SK-N-SH treated with all-trans-retinoic acid at 6 μM for 48 hours (cell line): Measurements from ENCODE around the gene RPP30.
"Not testable (repeated sequence)": the region's sequence is repeated elsewhere in the genome, so short reads cannot be mapped to it uniquely, and the experiment has no call there.

ENCODE experiments used
- ATAC-seq: fragments of 200-7000 bp; cut with Tn5 transposase; 3 replicates; pipeline ENCODE4 v1.9.1; 2020; ENCODE audit warnings: mild to moderate bottlenecking, moderate library complexity
- ARNTL ChIP-seq: fragments of 450-650 bp; formaldehyde crosslinking; IDR thresholded peaks from 2 replicates; pipeline ENCODE4 v1.5.0; 2020; ENCODE audit warnings: low read depth, mild to moderate bottlenecking, moderate library complexity, borderline replicate concordance
- BACH2 ChIP-seq: fragments of 250-450 bp; sonication (Bioruptor Pico); IDR thresholded peaks from 2 replicates; pipeline ENCODE4 v1.9.0; 2021; ENCODE audit warnings: mild to moderate bottlenecking, borderline replicate concordance
- CSDC2 ChIP-seq: fragments of 250-450 bp; sonication (Bioruptor Pico); IDR thresholded peaks from 2 replicates; pipeline ENCODE4 v1.5.0; 2020; ENCODE audit warnings: mild to moderate bottlenecking, moderate library complexity
- ESRRG ChIP-seq: fragments of 250-450 bp; sonication (Bioruptor Pico); IDR thresholded peaks from 2 replicates; pipeline ENCODE4 v1.6.1; 2021; ENCODE audit warnings: mild to moderate bottlenecking
- GLIS3 ChIP-seq: fragments of 250-450 bp; sonication (Bioruptor Pico); IDR thresholded peaks from 2 replicates; pipeline ENCODE4 v1.5.0; 2020; ENCODE audit warnings: mild to moderate bottlenecking, moderate library complexity
- OSR1 ChIP-seq: fragments of 250-450 bp; sonication (Bioruptor Pico); IDR thresholded peaks from 2 replicates; pipeline ENCODE4 v1.8.0; 2022; ENCODE audit warnings: moderate library complexity, mild to moderate bottlenecking, inconsistent platforms
- PATZ1 ChIP-seq: fragments of 250-450 bp; sonication (Bioruptor Pico); IDR thresholded peaks from 2 replicates; pipeline ENCODE4 v1.8.0; 2020; ENCODE audit warnings: mild to moderate bottlenecking, moderate library complexity, borderline replicate concordance
- POU6F1 ChIP-seq: fragments of 250-450 bp; sonication (Bioruptor Pico); IDR thresholded peaks from 2 replicates; pipeline ENCODE4 v1.8.0; 2021; ENCODE audit warnings: low read depth, mild to moderate bottlenecking, moderate library complexity, borderline replicate concordance
- RARB ChIP-seq: fragments of 250-450 bp; sonication (Bioruptor Pico); IDR thresholded peaks from 2 replicates; pipeline ENCODE4 v1.8.0; 2021; ENCODE audit warnings: mild to moderate bottlenecking, moderate library complexity
- TCF4 ChIP-seq: fragments of 250-450 bp; sonication (Bioruptor Pico); IDR thresholded peaks from 2 replicates; pipeline ENCODE4 v1.8.0; 2021; ENCODE audit warnings: mild to moderate bottlenecking, moderate library complexity, borderline replicate concordance
- TOX ChIP-seq: fragments of 250-450 bp; sonication (Bioruptor Pico); IDR thresholded peaks from 2 replicates; pipeline ENCODE4 v1.8.0; 2021; ENCODE audit warnings: mild to moderate bottlenecking, moderate library complexity, borderline replicate concordance
- ZC3H10 ChIP-seq: fragments of 250-450 bp; sonication (Bioruptor Pico); IDR thresholded peaks from 2 replicates; pipeline ENCODE4 v1.5.1; 2021; ENCODE audit warnings: mild to moderate bottlenecking, moderate library complexity
- ZFP3 ChIP-seq: fragments of 250-450 bp; sonication (Bioruptor Pico); IDR thresholded peaks from 2 replicates; pipeline ENCODE4 v1.5.0; 2020; ENCODE audit warnings: mild to moderate bottlenecking, moderate library complexity
- ZFP30 ChIP-seq: fragments of 450-650 bp; formaldehyde crosslinking; IDR thresholded peaks from 2 replicates; pipeline ENCODE4 v1.5.0; 2022; ENCODE audit warnings: mild to moderate bottlenecking, moderate library complexity
- ZNF565 ChIP-seq: fragments of 450-650 bp; formaldehyde crosslinking; conservative IDR thresholded peaks from 2 replicates; pipeline ENCODE4 v1.5.0; 2020; ENCODE audit warnings: low read depth, mild to moderate bottlenecking, moderate library complexity
- ZNF70 ChIP-seq: fragments of 450-650 bp; formaldehyde crosslinking; IDR thresholded peaks from 2 replicates; pipeline ENCODE4 v1.5.0; 2020; ENCODE audit warnings: mild to moderate bottlenecking, moderate library complexity
- ZNF8 ChIP-seq: fragments of 450-650 bp; formaldehyde crosslinking; IDR thresholded peaks from 2 replicates; pipeline ENCODE4 v1.5.0; 2020; ENCODE audit warnings: mild to moderate bottlenecking, moderate library complexity
- TF ChIP-seq, protein P1 (sequence below): fragments of 250-450 bp; sonication (Bioruptor Pico); IDR thresholded peaks from 2 replicates; pipeline ENCODE4 v1.5.1; 2020; ENCODE audit warnings: low read depth, mild to moderate bottlenecking, moderate library complexity
- TF ChIP-seq, protein P2 (sequence below): fragments of 250-450 bp; sonication (Bioruptor Pico); IDR thresholded peaks from 2 replicates; pipeline ENCODE4 v1.5.0; 2020; ENCODE audit warnings: mild to moderate bottlenecking, moderate library complexity
- TF ChIP-seq, protein P3 (sequence below): fragments of 250-450 bp; sonication (Bioruptor Pico); IDR thresholded peaks from 2 replicates; pipeline ENCODE4 v1.5.1; 2021; ENCODE audit warnings: mild to moderate bottlenecking, moderate library complexity

The RPP30 gene

DNA sequence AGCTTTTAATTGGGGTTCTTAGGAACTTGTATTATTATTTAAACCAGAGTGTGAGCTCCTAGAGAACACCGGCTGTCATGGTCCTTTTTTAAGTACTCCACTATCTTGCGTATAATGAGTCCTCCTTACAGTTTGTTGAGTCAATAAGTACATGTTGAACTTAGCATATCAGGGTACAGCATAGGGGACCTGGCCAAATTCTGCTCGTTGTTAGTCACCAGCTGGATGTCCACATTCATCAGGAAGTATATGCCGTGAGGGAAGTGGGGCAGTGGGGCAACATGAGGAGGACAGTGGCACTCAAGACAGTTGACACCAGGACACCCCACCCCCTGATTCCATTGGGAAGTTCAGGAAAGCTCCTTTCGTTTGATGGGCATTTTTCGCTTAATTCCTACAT, 16.6 kb downstream of the RPP30 start:
- no peak for ATAC-seq
- no peak for TF ChIP-seq ESRRG
- no peak for TF ChIP-seq CSDC2 (CRISPR knock-in tag)

GRCh38 chr10:90889636-90890035, 17.9 kb downstream of the RPP30 start:
- TF ChIP-seq TCF4 (CRISPR knock-in tag), result no peak
- TF ChIP-seq TOX (CRISPR knock-in tag), result no peak
- no peak for TF ChIP-seq ZNF565 (CRISPR knock-in tag)
- no peak for TF ChIP-seq ZNF8 (CRISPR knock-in tag)
- TF ChIP-seq ZC3H10 (CRISPR knock-in tag), result no peak
- no peak for TF ChIP-seq ZFP30
- no peak for TF ChIP-seq BACH2 (CRISPR knock-in tag)
- TF ChIP-seq PATZ1, result no peak
- no peak for TF ChIP-seq GLIS3 (CRISPR knock-in tag)
- no peak for TF ChIP-seq ARNTL (CRISPR knock-in tag)
- no peak for ATAC-seq

GRCh38 chr10:90890347-90890746, 18.6 kb downstream of the RPP30 start:
- no peak for TF ChIP-seq ZFP3
- no peak for TF ChIP-seq TCF4 (CRISPR knock-in tag)
- no peak for ATAC-seq

GRCh38 chr10:90893190-90893589, 21.4 kb downstream of the RPP30 start:
- no peak for TF ChIP-seq RARB (CRISPR knock-in tag)
- no peak for TF ChIP-seq ZNF70 (CRISPR knock-in tag)
- no peak for TF ChIP-seq OSR1
- TF ChIP-seq, protein P1, sequence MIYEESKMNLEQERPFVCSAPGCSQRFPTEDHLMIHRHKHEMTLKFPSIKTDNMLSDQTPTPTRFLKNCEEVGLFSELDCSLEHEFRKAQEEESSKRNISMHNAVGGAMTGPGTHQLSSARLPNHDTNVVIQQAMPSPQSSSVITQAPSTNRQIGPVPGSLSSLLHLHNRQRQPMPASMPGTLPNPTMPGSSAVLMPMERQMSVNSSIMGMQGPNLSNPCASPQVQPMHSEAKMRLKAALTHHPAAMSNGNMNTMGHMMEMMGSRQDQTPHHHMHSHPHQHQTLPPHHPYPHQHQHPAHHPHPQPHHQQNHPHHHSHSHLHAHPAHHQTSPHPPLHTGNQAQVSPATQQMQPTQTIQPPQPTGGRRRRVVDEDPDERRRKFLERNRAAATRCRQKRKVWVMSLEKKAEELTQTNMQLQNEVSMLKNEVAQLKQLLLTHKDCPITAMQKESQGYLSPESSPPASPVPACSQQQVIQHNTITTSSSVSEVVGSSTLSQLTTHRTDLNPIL (CRISPR knock-in tag), result no peak
- no peak for TF ChIP-seq PATZ1
- TF ChIP-seq CSDC2 (CRISPR knock-in tag), result no peak
- TF ChIP-seq GLIS3 (CRISPR knock-in tag), result no peak
- no peak for TF ChIP-seq ZC3H10 (CRISPR knock-in tag)
- TF ChIP-seq ZNF565 (CRISPR knock-in tag), result no peak
- TF ChIP-seq, protein P2, sequence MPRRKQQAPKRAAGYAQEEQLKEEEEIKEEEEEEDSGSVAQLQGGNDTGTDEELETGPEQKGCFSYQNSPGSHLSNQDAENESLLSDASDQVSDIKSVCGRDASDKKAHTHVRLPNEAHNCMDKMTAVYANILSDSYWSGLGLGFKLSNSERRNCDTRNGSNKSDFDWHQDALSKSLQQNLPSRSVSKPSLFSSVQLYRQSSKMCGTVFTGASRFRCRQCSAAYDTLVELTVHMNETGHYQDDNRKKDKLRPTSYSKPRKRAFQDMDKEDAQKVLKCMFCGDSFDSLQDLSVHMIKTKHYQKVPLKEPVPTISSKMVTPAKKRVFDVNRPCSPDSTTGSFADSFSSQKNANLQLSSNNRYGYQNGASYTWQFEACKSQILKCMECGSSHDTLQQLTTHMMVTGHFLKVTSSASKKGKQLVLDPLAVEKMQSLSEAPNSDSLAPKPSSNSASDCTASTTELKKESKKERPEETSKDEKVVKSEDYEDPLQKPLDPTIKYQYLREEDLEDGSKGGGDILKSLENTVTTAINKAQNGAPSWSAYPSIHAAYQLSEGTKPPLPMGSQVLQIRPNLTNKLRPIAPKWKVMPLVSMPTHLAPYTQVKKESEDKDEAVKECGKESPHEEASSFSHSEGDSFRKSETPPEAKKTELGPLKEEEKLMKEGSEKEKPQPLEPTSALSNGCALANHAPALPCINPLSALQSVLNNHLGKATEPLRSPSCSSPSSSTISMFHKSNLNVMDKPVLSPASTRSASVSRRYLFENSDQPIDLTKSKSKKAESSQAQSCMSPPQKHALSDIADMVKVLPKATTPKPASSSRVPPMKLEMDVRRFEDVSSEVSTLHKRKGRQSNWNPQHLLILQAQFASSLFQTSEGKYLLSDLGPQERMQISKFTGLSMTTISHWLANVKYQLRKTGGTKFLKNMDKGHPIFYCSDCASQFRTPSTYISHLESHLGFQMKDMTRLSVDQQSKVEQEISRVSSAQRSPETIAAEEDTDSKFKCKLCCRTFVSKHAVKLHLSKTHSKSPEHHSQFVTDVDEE (CRISPR knock-in tag), result no peak
- TF ChIP-seq ZNF8 (CRISPR knock-in tag), result no peak
- no peak for TF ChIP-seq ZFP3
- no peak for TF ChIP-seq ARNTL (CRISPR knock-in tag)
- no peak for TF ChIP-seq TOX (CRISPR knock-in tag)
- TF ChIP-seq ZFP30, result no peak
- TF ChIP-seq, protein P3, sequence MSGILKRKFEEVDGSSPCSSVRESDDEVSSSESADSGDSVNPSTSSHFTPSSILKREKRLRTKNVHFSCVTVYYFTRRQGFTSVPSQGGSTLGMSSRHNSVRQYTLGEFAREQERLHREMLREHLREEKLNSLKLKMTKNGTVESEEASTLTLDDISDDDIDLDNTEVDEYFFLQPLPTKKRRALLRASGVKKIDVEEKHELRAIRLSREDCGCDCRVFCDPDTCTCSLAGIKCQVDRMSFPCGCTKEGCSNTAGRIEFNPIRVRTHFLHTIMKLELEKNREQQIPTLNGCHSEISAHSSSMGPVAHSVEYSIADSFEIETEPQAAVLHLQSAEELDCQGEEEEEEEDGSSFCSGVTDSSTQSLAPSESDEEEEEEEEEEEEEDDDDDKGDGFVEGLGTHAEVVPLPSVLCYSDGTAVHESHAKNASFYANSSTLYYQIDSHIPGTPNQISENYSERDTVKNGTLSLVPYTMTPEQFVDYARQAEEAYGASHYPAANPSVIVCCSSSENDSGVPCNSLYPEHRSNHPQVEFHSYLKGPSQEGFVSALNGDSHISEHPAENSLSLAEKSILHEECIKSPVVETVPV (CRISPR knock-in tag), result no peak
- no peak for TF ChIP-seq ESRRG
- no peak for TF ChIP-seq POU6F1 (CRISPR knock-in tag)
- no peak for ATAC-seq

- ATAC-seq, result not testable (repeated sequence)
These were observed 25.1 kb downstream of the RPP30 start for GRCh38 chr10:90896916-90897315.
